WTC11 (cell line): ENCODE data around the gene GFOD1. TPM values are rescaled to one million over a fixed set of nuclear protein-coding genes. Genes with fewer than 3 reads are reported as not detected.

Experiments used
- ATAC-seq: fragments of 200-7000 bp; cut with Tn5 transposase; 2 replicates; pipeline ENCODE4 v1.10.0; 2021; ENCODE audit warnings: mild to moderate bottlenecking, moderate library complexity
- CTCF ChIA-PET: fragments of 300-600 bp; sonication (Branson Sonifier 250); formaldehyde crosslinking; loops from one replicate; lab custom pipeline; 2021; ENCODE audit warnings: antibody characterized with exemption; lab: Charles Lee
- POLR2A ChIA-PET: fragments of 350-600 bp; sonication (Branson Sonifier 250); formaldehyde crosslinking; loops from one replicate; lab custom pipeline; 2021; ENCODE audit warnings: antibody characterized with exemption; lab: Charles Lee
- DNase-seq: peaks from one replicate; pipeline ENCODE4 v3.0.0; 2021; ENCODE audit warnings: low spot score
- H3K27ac Mint-ChIP-seq: 2 replicates; pipeline ENCODE4 v1.8.0; 2021; ENCODE audit warnings: mixed read lengths
- H3K27me3 Mint-ChIP-seq: 2 replicates; pipeline ENCODE4 v1.8.0; 2021; ENCODE audit warnings: low read depth, mild to moderate bottlenecking, moderate library complexity, mixed read lengths
- H3K36me3 Mint-ChIP-seq: 2 replicates; pipeline ENCODE4 v1.8.0; 2021; ENCODE audit warnings: mixed read lengths
- H3K4me1 Mint-ChIP-seq: 2 replicates; pipeline ENCODE4 v1.8.0; 2022; ENCODE audit warnings: mixed read lengths
- H3K4me3 Mint-ChIP-seq: 2 replicates; pipeline ENCODE4 v1.8.0; 2021; ENCODE audit warnings: mild to moderate bottlenecking, moderate library complexity, mixed read lengths
- H3K9me3 Mint-ChIP-seq: 2 replicates; pipeline ENCODE4 v1.8.0; 2021; ENCODE audit warnings: mixed read lengths
- AR ChIP-seq: fragments of 250-450 bp; sonication (Bioruptor Pico); IDR thresholded peaks from 2 replicates; pipeline ENCODE4 v1.9.0; 2021; ENCODE audit warnings: mild to moderate bottlenecking
- CREB1 ChIP-seq: sonication (generic); formaldehyde crosslinking; IDR thresholded peaks from 2 replicates; pipeline ENCODE4 v1.8.0; 2023; ENCODE audit warnings: mild to moderate bottlenecking, missing genetic modification reagents
- ELF4 ChIP-seq: sonication (generic); formaldehyde crosslinking; IDR thresholded peaks from 2 replicates; pipeline ENCODE4 v1.8.1; 2022; ENCODE audit warnings: low read depth, mild to moderate bottlenecking, moderate library complexity, missing genetic modification reagents
- EMX1 ChIP-seq: fragments of 250-450 bp; sonication (Bioruptor Pico); IDR thresholded peaks from 2 replicates; pipeline ENCODE4 v1.8.0; 2021; ENCODE audit warnings: mild to moderate bottlenecking
- FOXK1 ChIP-seq: sonication (generic); formaldehyde crosslinking; IDR thresholded peaks from 2 replicates; pipeline ENCODE4 v1.8.0; 2022; ENCODE audit warnings: mild to moderate bottlenecking, moderate library complexity, missing genetic modification reagents
- FOXP1 ChIP-seq: sonication (generic); formaldehyde crosslinking; IDR thresholded peaks from 2 replicates; pipeline ENCODE4 v1.8.0; 2022; ENCODE audit warnings: missing genetic modification reagents, mild to moderate bottlenecking, moderate library complexity, borderline replicate concordance
- GTF2I ChIP-seq: fragments of 250-450 bp; sonication (Bioruptor Pico); conservative IDR thresholded peaks from 2 replicates; pipeline ENCODE4 v1.4.0; 2021; ENCODE audit warnings: mild to moderate bottlenecking
- JUN ChIP-seq: sonication (generic); formaldehyde crosslinking; IDR thresholded peaks from 2 replicates; pipeline ENCODE4 v1.8.0; 2023; ENCODE audit warnings: mild to moderate bottlenecking, missing genetic modification reagents
- MAX ChIP-seq: sonication (generic); formaldehyde crosslinking; IDR thresholded peaks from 2 replicates; pipeline ENCODE4 v1.8.0; 2022; ENCODE audit warnings: mild to moderate bottlenecking, missing genetic modification reagents
- NFATC4 ChIP-seq: fragments of 250-450 bp; sonication (Bioruptor Pico); IDR thresholded peaks from 2 replicates; pipeline ENCODE4 v1.9.0; 2021; ENCODE audit warnings: mild to moderate bottlenecking
- PRRX2 ChIP-seq: fragments of 250-450 bp; sonication (Bioruptor Pico); IDR thresholded peaks from 2 replicates; pipeline ENCODE4 v1.8.0; 2021; ENCODE audit warnings: mild to moderate bottlenecking
- TP53 ChIP-seq: sonication (generic); formaldehyde crosslinking; IDR thresholded peaks from 2 replicates; pipeline ENCODE4 v1.8.1; 2023; ENCODE audit warnings: mild to moderate bottlenecking, missing genetic modification reagents
- ZMAT4 ChIP-seq: fragments of 250-450 bp; sonication (Bioruptor Pico); IDR thresholded peaks from 2 replicates; pipeline ENCODE4 v1.9.0; 2021; ENCODE audit warnings: mild to moderate bottlenecking
- ZNF232 ChIP-seq: sonication (generic); formaldehyde crosslinking; IDR thresholded peaks from 2 replicates; pipeline ENCODE4 v1.8.0; 2022; ENCODE audit warnings: mild to moderate bottlenecking, missing genetic modification reagents
- ZNF263 ChIP-seq: sonication (generic); formaldehyde crosslinking; IDR thresholded peaks from 2 replicates; pipeline ENCODE4 v1.8.1; 2022; ENCODE audit warnings: low read depth, mild to moderate bottlenecking, moderate library complexity, missing genetic modification reagents
- ZNF512 ChIP-seq: sonication (generic); formaldehyde crosslinking; IDR thresholded peaks from 2 replicates; pipeline ENCODE4 v1.8.1; 2022; ENCODE audit warnings: missing genetic modification reagents, borderline replicate concordance
- total RNA-seq: library from RNA; stranded (reverse); gene quantifications from 3 replicates; pipeline ENCODE4 v1.2.3, GENCODE V29; 2021
- TF ChIP-seq, protein P1 (sequence below): fragments of 250-450 bp; sonication (Bioruptor Pico); IDR thresholded peaks from 2 replicates; pipeline ENCODE4 v2.1.2; 2022; ENCODE audit warnings: mild to moderate bottlenecking, moderate library complexity
- TF ChIP-seq, protein P2 (sequence below): sonication (generic); formaldehyde crosslinking; IDR thresholded peaks from 2 replicates; pipeline ENCODE4 v1.8.1; 2023; ENCODE audit warnings: mild to moderate bottlenecking, missing genetic modification reagents
- TF ChIP-seq, protein P3 (sequence below): sonication (generic); formaldehyde crosslinking; IDR thresholded peaks from 2 replicates; pipeline ENCODE4 v1.8.0; 2022; ENCODE audit warnings: missing genetic modification reagents
- TF ChIP-seq, protein P4 (sequence below): sonication (generic); formaldehyde crosslinking; IDR thresholded peaks from 2 replicates; pipeline ENCODE4 v1.8.0; 2023; ENCODE audit warnings: mild to moderate bottlenecking, missing genetic modification reagents

Gene GFOD1
- total RNA-seq, 1 experiment from 2014 or later = 8.5 TPM

DNA sequence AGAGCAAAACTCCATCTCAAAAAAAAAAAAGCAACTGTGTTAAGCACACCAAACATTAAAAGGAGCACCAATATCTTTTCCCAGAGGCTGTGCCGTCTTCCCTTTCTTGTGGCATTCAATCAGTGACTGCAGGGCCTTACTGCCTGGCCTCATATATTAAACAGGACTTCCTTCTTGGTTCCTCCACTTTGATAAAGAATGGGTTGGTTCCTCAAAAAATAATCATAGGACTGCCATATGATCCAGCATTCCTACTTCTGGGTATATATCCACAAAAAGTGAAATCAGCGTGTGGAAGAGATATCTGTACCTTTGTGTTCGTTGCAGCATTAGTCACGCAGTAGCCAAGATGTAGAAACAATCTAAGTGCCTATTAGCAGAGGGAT is 40.3 kb upstream of the GFOD1 start:
- DNase-seq (no peak), ATAC-seq (no peak)
- ChIA-PET CTCF (interaction anchor here (1.0 kb wide), 1 partner anchor 97 kb away, joined by 3 read pairs; no protein-coding TSS in a partner anchor), POLR2A (no interaction called here)
- TF ChIP-seq NFATC4 (CRISPR knock-in tag) (no peak), ZMAT4 (no peak), EMX1 (no peak), FOXK1 (no peak), GTF2I (CRISPR knock-in tag) (no peak), ELF4 (CRISPR knock-in tag) (no peak), JUN (CRISPR knock-in tag) (no peak), ZNF512 (CRISPR knock-in tag) (no peak), FOXP1 (CRISPR knock-in tag) (no peak)
- TF ChIP-seq, protein P1, sequence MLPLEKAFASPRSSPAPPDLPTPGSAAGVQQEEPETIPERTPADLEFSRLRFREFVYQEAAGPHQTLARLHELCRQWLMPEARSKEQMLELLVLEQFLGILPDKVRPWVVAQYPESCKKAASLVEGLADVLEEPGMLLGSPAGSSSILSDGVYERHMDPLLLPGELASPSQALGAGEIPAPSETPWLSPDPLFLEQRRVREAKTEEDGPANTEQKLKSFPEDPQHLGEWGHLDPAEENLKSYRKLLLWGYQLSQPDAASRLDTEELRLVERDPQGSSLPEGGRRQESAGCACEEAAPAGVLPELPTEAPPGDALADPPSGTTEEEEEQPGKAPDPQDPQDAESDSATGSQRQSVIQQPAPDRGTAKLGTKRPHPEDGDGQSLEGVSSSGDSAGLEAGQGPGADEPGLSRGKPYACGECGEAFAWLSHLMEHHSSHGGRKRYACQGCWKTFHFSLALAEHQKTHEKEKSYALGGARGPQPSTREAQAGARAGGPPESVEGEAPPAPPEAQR (CRISPR knock-in tag) = no peak
- TF ChIP-seq, protein P2, sequence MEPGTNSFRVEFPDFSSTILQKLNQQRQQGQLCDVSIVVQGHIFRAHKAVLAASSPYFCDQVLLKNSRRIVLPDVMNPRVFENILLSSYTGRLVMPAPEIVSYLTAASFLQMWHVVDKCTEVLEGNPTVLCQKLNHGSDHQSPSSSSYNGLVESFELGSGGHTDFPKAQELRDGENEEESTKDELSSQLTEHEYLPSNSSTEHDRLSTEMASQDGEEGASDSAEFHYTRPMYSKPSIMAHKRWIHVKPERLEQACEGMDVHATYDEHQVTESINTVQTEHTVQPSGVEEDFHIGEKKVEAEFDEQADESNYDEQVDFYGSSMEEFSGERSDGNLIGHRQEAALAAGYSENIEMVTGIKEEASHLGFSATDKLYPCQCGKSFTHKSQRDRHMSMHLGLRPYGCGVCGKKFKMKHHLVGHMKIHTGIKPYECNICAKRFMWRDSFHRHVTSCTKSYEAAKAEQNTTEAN = no peak
- TF ChIP-seq, protein P3, sequence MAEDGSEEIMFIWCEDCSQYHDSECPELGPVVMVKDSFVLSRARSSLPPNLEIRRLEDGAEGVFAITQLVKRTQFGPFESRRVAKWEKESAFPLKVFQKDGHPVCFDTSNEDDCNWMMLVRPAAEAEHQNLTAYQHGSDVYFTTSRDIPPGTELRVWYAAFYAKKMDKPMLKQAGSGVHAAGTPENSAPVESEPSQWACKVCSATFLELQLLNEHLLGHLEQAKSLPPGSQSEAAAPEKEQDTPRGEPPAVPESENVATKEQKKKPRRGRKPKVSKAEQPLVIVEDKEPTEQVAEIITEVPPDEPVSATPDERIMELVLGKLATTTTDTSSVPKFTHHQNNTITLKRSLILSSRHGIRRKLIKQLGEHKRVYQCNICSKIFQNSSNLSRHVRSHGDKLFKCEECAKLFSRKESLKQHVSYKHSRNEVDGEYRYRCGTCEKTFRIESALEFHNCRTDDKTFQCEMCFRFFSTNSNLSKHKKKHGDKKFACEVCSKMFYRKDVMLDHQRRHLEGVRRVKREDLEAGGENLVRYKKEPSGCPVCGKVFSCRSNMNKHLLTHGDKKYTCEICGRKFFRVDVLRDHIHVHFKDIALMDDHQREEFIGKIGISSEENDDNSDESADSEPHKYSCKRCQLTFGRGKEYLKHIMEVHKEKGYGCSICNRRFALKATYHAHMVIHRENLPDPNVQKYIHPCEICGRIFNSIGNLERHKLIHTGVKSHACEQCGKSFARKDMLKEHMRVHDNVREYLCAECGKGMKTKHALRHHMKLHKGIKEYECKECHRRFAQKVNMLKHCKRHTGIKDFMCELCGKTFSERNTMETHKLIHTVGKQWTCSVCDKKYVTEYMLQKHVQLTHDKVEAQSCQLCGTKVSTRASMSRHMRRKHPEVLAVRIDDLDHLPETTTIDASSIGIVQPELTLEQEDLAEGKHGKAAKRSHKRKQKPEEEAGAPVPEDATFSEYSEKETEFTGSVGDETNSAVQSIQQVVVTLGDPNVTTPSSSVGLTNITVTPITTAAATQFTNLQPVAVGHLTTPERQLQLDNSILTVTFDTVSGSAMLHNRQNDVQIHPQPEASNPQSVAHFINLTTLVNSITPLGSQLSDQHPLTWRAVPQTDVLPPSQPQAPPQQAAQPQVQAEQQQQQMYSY (CRISPR knock-in tag) = no peak
- Mint-ChIP-seq H3K27ac (no peak overlapping the region), H3K36me3 (no peaks in the 10 kb centered on the region), H3K4me3 (no peak overlapping the region), H3K9me3 (no peaks in the 10 kb centered on the region), H3K27me3 (no peaks in the 10 kb centered on the region), H3K4me1 (peaks cover 25% of the 10 kb centered on the region)

DNA sequence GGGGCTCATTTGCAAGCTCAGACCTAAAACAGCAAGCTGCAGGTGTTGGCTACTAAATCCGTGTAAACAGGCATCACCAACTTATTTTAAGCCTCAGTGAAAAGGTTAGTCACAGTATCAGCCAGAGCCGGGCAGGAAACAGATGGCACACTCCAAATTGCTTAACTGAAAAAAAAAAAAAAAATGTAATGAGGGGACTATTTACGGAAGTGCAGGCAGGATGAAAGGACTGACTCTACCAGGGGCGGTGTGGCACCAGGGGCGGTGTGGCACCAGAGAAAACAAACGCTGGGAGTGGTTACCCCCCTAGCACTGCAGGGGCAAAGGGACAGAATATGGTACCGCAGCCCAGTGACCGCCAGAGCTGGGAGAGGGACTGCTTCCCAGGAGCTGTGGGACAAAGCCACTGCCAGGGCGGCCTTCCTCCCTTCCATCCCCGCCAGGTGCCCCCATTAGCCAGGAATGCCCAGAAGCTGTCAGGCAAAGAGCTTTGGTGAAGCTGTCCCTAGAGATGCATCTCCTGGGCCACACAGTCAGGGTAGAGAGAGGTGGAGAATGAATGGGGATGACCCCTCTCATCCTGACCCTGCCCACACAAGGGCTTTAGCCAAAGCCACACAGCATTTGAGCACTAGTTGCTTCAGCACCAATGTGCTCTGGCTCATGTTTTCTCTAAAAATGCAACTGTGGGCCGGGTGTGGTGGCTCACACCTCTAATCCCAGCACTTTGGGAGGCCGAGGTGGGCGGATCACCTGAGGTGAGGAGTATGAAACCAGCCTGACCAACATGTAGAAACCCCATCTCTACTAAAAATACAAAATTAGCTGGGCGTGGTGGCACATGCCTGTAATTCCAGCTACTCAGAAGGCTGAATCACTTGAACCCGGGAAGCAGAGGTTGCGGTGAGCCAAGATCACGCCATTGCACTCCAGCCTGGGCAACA is 39.6 kb upstream of the GFOD1 start:
- Mint-ChIP-seq H3K4me3 (no peak overlapping the region), H3K36me3 (no peaks in the 10 kb centered on the region), H3K9me3 (no peaks in the 10 kb centered on the region), H3K4me1 (peaks cover 21% of the 10 kb centered on the region), H3K27me3 (no peaks in the 10 kb centered on the region), H3K27ac (no peak overlapping the region)
- DNase-seq (no peak), ATAC-seq (no peak)
- POLR2A ChIA-PET = no interaction called here
- CTCF ChIA-PET = interaction anchor here (1.0 kb wide), 1 partner anchor 98 kb away, joined by 3 read pairs; no protein-coding TSS in a partner anchor
- TF ChIP-seq TP53 = no peak
- TF ChIP-seq ZNF232 (CRISPR knock-in tag) = no peak
- no peak for TF ChIP-seq AR (CRISPR knock-in tag)
- TF ChIP-seq, protein P4, sequence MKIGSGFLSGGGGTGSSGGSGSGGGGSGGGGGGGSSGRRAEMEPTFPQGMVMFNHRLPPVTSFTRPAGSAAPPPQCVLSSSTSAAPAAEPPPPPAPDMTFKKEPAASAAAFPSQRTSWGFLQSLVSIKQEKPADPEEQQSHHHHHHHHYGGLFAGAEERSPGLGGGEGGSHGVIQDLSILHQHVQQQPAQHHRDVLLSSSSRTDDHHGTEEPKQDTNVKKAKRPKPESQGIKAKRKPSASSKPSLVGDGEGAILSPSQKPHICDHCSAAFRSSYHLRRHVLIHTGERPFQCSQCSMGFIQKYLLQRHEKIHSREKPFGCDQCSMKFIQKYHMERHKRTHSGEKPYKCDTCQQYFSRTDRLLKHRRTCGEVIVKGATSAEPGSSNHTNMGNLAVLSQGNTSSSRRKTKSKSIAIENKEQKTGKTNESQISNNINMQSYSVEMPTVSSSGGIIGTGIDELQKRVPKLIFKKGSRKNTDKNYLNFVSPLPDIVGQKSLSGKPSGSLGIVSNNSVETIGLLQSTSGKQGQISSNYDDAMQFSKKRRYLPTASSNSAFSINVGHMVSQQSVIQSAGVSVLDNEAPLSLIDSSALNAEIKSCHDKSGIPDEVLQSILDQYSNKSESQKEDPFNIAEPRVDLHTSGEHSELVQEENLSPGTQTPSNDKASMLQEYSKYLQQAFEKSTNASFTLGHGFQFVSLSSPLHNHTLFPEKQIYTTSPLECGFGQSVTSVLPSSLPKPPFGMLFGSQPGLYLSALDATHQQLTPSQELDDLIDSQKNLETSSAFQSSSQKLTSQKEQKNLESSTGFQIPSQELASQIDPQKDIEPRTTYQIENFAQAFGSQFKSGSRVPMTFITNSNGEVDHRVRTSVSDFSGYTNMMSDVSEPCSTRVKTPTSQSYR (CRISPR knock-in tag) = no peak
- no peak for TF ChIP-seq CREB1
- TF ChIP-seq PRRX2 (CRISPR knock-in tag) = no peak
- TF ChIP-seq MAX (CRISPR knock-in tag) = no peak
- no peak for TF ChIP-seq ZNF263 (CRISPR knock-in tag)
